SK-N-SH (cell line): ENCODE results near the gene KRT23. TPM values are rescaled to one million over a fixed set of nuclear protein-coding genes. Genes with fewer than 3 reads are reported as not detected.

ENCODE experiments used
- CTCF ChIA-PET: fragments of 300-600, 350-600 bp; formaldehyde crosslinking; extraction: SDS; loops from one replicate; lab custom pipeline; 2021; lab: Yijun Ruan, JAX
- POLR2A ChIA-PET: fragments of 350-600 bp; sonication (Branson Sonifier 250); formaldehyde crosslinking; extraction: SDS; loops from one replicate; lab custom pipeline; 2020; ENCODE audit warnings: antibody characterized with exemption, inconsistent platforms; lab: Yijun Ruan, JAX
- DNase-seq: peaks from one replicate; pipeline ENCODE4 v3.0.0; 2012
- H2AFZ ChIP-seq: fragments of 200-600 bp; sonication (generic); 2 replicates; pipeline ENCODE4 v1.8.1; 2016; ENCODE audit warnings: antibody characterized with exemption, mild to moderate bottlenecking, low read depth
- H3F3A ChIP-seq: fragments of 200-600 bp; sonication (generic); replicated peaks from 2 replicates; pipeline ENCODE3; 2016; ENCODE audit warnings: antibody characterized with exemption, mild to moderate bottlenecking; ENCODE audit not compliant: insufficient read depth
- H3K27ac ChIP-seq, 2 experiments: fragments of 200-500 bp in 1 of 2; fragments of 200-600 bp in 1 of 2; sonication (Bioruptor generic) in 1 of 2; sonication (generic), shearing (Covaris generic) in 1 of 2; 2 replicates each; pipeline versions ENCODE4 v1.5.1 to v1.6.1; 2014 to 2016; ENCODE audit warnings: low read depth in 2 of 2, inconsistent platforms in 1 of 2, low read length in 1 of 2, mild to moderate bottlenecking in 1 of 2, mixed read lengths in 1 of 2
- H3K27me3 ChIP-seq: fragments of 200-600 bp; sonication (generic), shearing (Covaris generic); 2 replicates; pipeline ENCODE4 v1.6.1; 2016; ENCODE audit warnings: mixed run types; ENCODE audit not compliant: insufficient read depth
- H3K36me3 ChIP-seq, 2 experiments: fragments of 200-500 bp in 1 of 2; fragments of 200-600 bp in 1 of 2; sonication (Bioruptor generic) in 1 of 2; sonication (generic) in 1 of 2; replicated peaks in 1 of 2; 2 replicates each; pipeline versions ENCODE3 to v1.5.1; 2014 to 2016; ENCODE audit warnings: low read length in 1 of 2, mild to moderate bottlenecking in 1 of 2; ENCODE audit not compliant: insufficient read depth in 2 of 2, control insufficient read depth in 1 of 2
- H3K4me1 ChIP-seq, 2 experiments: fragments of 200-500 bp in 1 of 2; fragments of 200-600 bp in 1 of 2; sonication (Bioruptor generic) in 1 of 2; sonication (generic), shearing (Covaris generic) in 1 of 2; 2 replicates each; pipeline versions ENCODE4 v1.5.1 to v1.6.1; 2014 to 2016; ENCODE audit warnings: low read depth in 1 of 2, low read length in 1 of 2, mixed run types in 1 of 2; ENCODE audit not compliant: insufficient read depth in 2 of 2, control insufficient read depth in 1 of 2
- H3K4me2 ChIP-seq: fragments of 200-600 bp; sonication (generic), shearing (Covaris generic); 2 replicates; pipeline ENCODE4 v1.6.1; 2017; ENCODE audit warnings: mixed run types
- H3K4me3 ChIP-seq, 2 experiments: fragments of 200-500 bp in 1 of 2; fragments of 200-600 bp in 1 of 2; sonication (Bioruptor generic) in 1 of 2; sonication (generic), shearing (Covaris generic) in 1 of 2; 2 replicates each; pipeline versions ENCODE4 v1.5.1 to v1.8.1; 2014 to 2016; ENCODE audit warnings: low read depth in 2 of 2, inconsistent platforms in 1 of 2, low read length in 1 of 2, mild to moderate bottlenecking in 1 of 2, mixed read lengths in 1 of 2, moderate library complexity in 1 of 2
- H3K79me2 ChIP-seq: fragments of 200-600 bp; sonication (generic); 2 replicates; pipeline ENCODE4 v1.8.1; 2017; ENCODE audit warnings: mild to moderate bottlenecking; ENCODE audit not compliant: insufficient read depth
- H3K9ac ChIP-seq: fragments of 200-600 bp; sonication (generic); 2 replicates; pipeline ENCODE4 v1.6.1; 2017; ENCODE audit warnings: mixed run types
- H3K9me2 ChIP-seq: fragments of 200-600 bp; sonication (generic); 2 replicates; pipeline ENCODE4 v1.6.1; 2017; ENCODE audit warnings: mixed run types
- H3K9me3 ChIP-seq: fragments of 200-600 bp; sonication (generic); 2 replicates; pipeline ENCODE4 v1.6.1; 2017; ENCODE audit warnings: mixed run types, mild to moderate bottlenecking, moderate library complexity
- H4K20me1 ChIP-seq: fragments of 200-600 bp; sonication (generic); 2 replicates; pipeline ENCODE4 v1.6.1; 2017; ENCODE audit warnings: mild to moderate bottlenecking, mixed run types; ENCODE audit not compliant: insufficient read depth
- ELF1 ChIP-seq: IDR thresholded peaks from 2 replicates; pipeline ENCODE4 v1.4.0; 2012
- EP300 ChIP-seq, 2 experiments: IDR thresholded peaks; 2 replicates each; pipeline versions ENCODE4 v1.4.0 to v1.6.1; 2012; ENCODE audit warnings: borderline replicate concordance in 1 of 2, low read depth in 1 of 2, low read length in 1 of 2
- FOXM1 ChIP-seq: IDR thresholded peaks from 2 replicates; pipeline ENCODE4 v1.4.0; 2012; ENCODE audit warnings: low read depth, mild to moderate bottlenecking
- GATA2 ChIP-seq: sonication (generic); formaldehyde crosslinking; IDR thresholded peaks from 2 replicates; pipeline ENCODE4 v1.5.0; 2020; ENCODE audit warnings: mild to moderate bottlenecking, missing genetic modification reagents
- MEF2A ChIP-seq: IDR thresholded peaks from 2 replicates; pipeline ENCODE4 v1.4.0; 2012; ENCODE audit warnings: low read depth, borderline replicate concordance
- NFIC ChIP-seq: IDR thresholded peaks from 2 replicates; pipeline ENCODE4 v1.4.0; 2012; ENCODE audit warnings: borderline replicate concordance
- NRF1 ChIP-seq: IDR thresholded peaks from 2 replicates; pipeline ENCODE4 v1.6.1; 2012; ENCODE audit warnings: low read depth, mild to moderate bottlenecking, low read length
- RAD21 ChIP-seq: IDR thresholded peaks from 2 replicates; pipeline ENCODE4 v1.6.1; 2012; ENCODE audit warnings: mild to moderate bottlenecking, low read length
- RFX5 ChIP-seq: IDR thresholded peaks from 2 replicates; pipeline ENCODE4 v1.6.1; 2012; ENCODE audit warnings: mild to moderate bottlenecking, improper control_type of control experiment, low read length
- SMC3 ChIP-seq: IDR thresholded peaks from 2 replicates; pipeline ENCODE4 v1.6.1; 2012; ENCODE audit warnings: low read depth, low read length, improper control_type of control experiment
- TAF1 ChIP-seq: IDR thresholded peaks from 2 replicates; pipeline ENCODE4 v1.6.1; 2012; ENCODE audit warnings: low read depth, mild to moderate bottlenecking, low read length, moderate library complexity, borderline replicate concordance
- TEAD4 ChIP-seq: IDR thresholded peaks from 2 replicates; pipeline ENCODE4 v1.4.0; 2012; ENCODE audit warnings: mild to moderate bottlenecking, borderline replicate concordance; ENCODE audit not compliant: insufficient read depth
- YY1 ChIP-seq: IDR thresholded peaks from 2 replicates; pipeline ENCODE4 v1.4.0; 2012; ENCODE audit warnings: low read depth, mild to moderate bottlenecking
- WGBS: methylation state at CpG from one replicate; pipeline ENCODE4 v1.1.6; 2017; ENCODE audit warnings: low lambda C conversion rate; 5-methylcytosine and 5-hydroxymethylcytosine counted together
- polyA plus RNA-seq, 3 experiments: library from polyadenylated mRNA; depleted of rRNA; stranded (reverse); fragments of >200 nt; gene quantifications; 2 replicates each; pipeline ENCODE4 v1.2.3, GENCODE V29; 2012
- TF ChIP-seq, protein P1 (sequence below): fragments of 150-350 bp; IDR thresholded peaks from 2 replicates; pipeline ENCODE4 v1.6.1; 2016; ENCODE audit warnings: mild to moderate bottlenecking, low read depth, low read length
- TF ChIP-seq, protein P2 (sequence below): IDR thresholded peaks from 2 replicates; pipeline ENCODE4; 2012
- TF ChIP-seq, protein P3 (sequence below): fragments of 150-350 bp; IDR thresholded peaks from 2 replicates; pipeline ENCODE4 v1.6.1; 2017; ENCODE audit warnings: antibody characterized with exemption, low read length, low read depth, borderline replicate concordance
- TF ChIP-seq, protein P4 (sequence below): IDR thresholded peaks from 2 replicates; pipeline ENCODE4 v1.4.0; 2012; ENCODE audit warnings: low read depth
- TF ChIP-seq, protein P5 (sequence below): IDR thresholded peaks from 2 replicates; pipeline ENCODE4 v1.4.0; 2012; ENCODE audit warnings: low read depth, borderline replicate concordance
- TF ChIP-seq, protein P6 (sequence below): IDR thresholded peaks from 2 replicates; pipeline ENCODE4 v1.4.0; 2012; ENCODE audit warnings: low read depth, borderline replicate concordance

The KRT23 gene
- polyA plus RNA-seq, 1 of the 3 experiments (the other 2 are of a cell fraction), result not detected

- no peak overlapping the region for H3K4me2 ChIP-seq
- H3K9me3 ChIP-seq, result no peaks in the 10 kb centered on the region
- H3K4me3 ChIP-seq, result no peak overlapping the region
- H3F3A ChIP-seq, result peaks cover 4% of the 10 kb centered on the region
- CTCF ChIA-PET, result interaction anchor here (1.4 to 11.9 kb wide), 5 partner anchors 9 to 746 kb away, joined by 4 to 140 read pairs (median 17); no protein-coding TSS in a partner anchor
- peak overlapping the region in 1 of 2 experiments; percentile 77; a peak in 2 of 4 replicates for H3K27ac ChIP-seq
- no peaks in the 10 kb centered on the region for H4K20me1 ChIP-seq
- H3K36me3 ChIP-seq, result no peaks in the 10 kb centered on the region
- H3K27me3 ChIP-seq, result no peaks in the 10 kb centered on the region
- 15% methylated on average over 2 of the region's 2 CpGs for WGBS
- no peak for TF ChIP-seq RFX5
- TF ChIP-seq TEAD4, result no peak
- no peak for TF ChIP-seq NFIC
- TF ChIP-seq YY1, result no peak
- TF ChIP-seq, protein P1, sequence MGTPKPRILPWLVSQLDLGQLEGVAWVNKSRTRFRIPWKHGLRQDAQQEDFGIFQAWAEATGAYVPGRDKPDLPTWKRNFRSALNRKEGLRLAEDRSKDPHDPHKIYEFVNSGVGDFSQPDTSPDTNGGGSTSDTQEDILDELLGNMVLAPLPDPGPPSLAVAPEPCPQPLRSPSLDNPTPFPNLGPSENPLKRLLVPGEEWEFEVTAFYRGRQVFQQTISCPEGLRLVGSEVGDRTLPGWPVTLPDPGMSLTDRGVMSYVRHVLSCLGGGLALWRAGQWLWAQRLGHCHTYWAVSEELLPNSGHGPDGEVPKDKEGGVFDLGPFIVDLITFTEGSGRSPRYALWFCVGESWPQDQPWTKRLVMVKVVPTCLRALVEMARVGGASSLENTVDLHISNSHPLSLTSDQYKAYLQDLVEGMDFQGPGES, result no peak
- TF ChIP-seq NRF1, result no peak
- no peak for TF ChIP-seq ELF1
- TF ChIP-seq, all 33 proteins: peak for 0
- H2AFZ ChIP-seq, result peak overlapping the region; percentile 24; the same call in 1 of the 2 replicates
- H3K4me1 ChIP-seq, result peaks cover 0 to 4% of the 10 kb centered on the region in 2 experiments; a peak in 2 of 4 replicates
- POLR2A ChIA-PET, result no interaction called here
- peak overlapping the region; percentile 21; the same call in 1 of the 2 replicates for H3K9ac ChIP-seq
- no peaks in the 10 kb centered on the region for H3K79me2 ChIP-seq
- no peak for DNase-seq
- H3K9me2 ChIP-seq, result no peaks in the 10 kb centered on the region
Observed at GRCh38 chr17:40915721-40916256, 21.7 kb downstream of the KRT23 start.

DNA sequence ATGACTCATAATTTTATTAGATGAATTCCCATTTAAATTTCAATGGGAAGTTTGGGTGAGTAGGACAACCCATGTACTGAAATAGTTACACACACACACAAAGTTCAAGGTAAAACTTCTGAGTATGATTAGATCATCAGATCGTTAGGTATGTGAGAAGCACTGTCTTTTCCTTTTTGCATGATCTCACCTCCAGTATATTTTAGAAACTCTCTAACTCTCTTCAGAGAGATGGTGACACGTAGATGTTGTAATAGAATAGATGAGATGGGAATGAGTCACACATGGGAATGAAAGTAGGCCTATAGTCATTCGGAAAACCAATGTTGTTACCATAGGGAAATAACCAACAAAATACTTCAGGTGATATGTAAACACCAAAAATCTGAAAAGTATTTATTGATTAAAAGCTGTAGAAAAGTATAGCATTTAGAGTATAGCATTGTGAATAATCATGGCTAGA lies 22.2 kb downstream of the KRT23 start:
- DNase-seq, result no peak
- no peaks in the 10 kb centered on the region for H3K36me3 ChIP-seq
- no peaks in the 10 kb centered on the region for H3K9me3 ChIP-seq
- ChIA-PET POLR2A (no interaction called here), CTCF (interaction anchor here (1.8 to 11.9 kb wide), 5 partner anchors 9 to 751 kb away, joined by 5 to 140 read pairs (median 17); no protein-coding TSS in a partner anchor)
- H4K20me1 ChIP-seq, result no peaks in the 10 kb centered on the region
- peak overlapping the region; percentile 21; the same call in 1 of the 2 replicates for H3K9ac ChIP-seq
- H2AFZ ChIP-seq, result no peak overlapping the region
- peak overlapping the region in 1 of 2 experiments; percentile 77; a peak in 2 of 4 replicates for H3K27ac ChIP-seq
- no peaks in the 10 kb centered on the region for H3K79me2 ChIP-seq
- no peaks in the 10 kb centered on the region for H3K9me2 ChIP-seq
- H3K4me2 ChIP-seq, result no peak overlapping the region
- no peaks in the 10 kb centered on the region for H3K27me3 ChIP-seq
- 3% methylated on average over 3 of the region's 3 CpGs for WGBS
- H3K4me3 ChIP-seq, result no peak overlapping the region
- peaks cover 0 to 8% of the 10 kb centered on the region in 2 experiments; a peak in 2 of 4 replicates for H3K4me1 ChIP-seq
- peaks cover 10% of the 10 kb centered on the region for H3F3A ChIP-seq
- TF ChIP-seq ELF1 (no peak), SMC3 (no peak), EP300 (IDR thresholded peaks at IDR 0.05; ENCODE audit: borderline replicate concordance in 1 of 2, low read depth in 1 of 2, low read length in 1 of 2) (no peak), TAF1 (no peak), YY1 (no peak), RFX5 (no peak), RAD21 (no peak), MEF2A (no peak), GATA2 (CRISPR knock-in tag) (no peak), FOXM1 (no peak)
- TF ChIP-seq, protein P1, result no peak
- TF ChIP-seq, protein P2, sequence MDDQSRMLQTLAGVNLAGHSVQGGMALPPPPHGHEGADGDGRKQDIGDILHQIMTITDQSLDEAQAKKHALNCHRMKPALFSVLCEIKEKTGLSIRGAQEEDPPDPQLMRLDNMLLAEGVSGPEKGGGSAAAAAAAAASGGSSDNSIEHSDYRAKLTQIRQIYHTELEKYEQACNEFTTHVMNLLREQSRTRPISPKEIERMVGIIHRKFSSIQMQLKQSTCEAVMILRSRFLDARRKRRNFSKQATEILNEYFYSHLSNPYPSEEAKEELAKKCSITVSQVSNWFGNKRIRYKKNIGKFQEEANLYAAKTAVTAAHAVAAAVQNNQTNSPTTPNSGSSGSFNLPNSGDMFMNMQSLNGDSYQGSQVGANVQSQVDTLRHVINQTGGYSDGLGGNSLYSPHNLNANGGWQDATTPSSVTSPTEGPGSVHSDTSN, result peak; percentile 31; the same call in 1 of the 2 replicates
- TF ChIP-seq, protein P3, sequence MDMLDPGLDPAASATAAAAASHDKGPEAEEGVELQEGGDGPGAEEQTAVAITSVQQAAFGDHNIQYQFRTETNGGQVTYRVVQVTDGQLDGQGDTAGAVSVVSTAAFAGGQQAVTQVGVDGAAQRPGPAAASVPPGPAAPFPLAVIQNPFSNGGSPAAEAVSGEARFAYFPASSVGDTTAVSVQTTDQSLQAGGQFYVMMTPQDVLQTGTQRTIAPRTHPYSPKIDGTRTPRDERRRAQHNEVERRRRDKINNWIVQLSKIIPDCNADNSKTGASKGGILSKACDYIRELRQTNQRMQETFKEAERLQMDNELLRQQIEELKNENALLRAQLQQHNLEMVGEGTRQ, result no peak
- TF ChIP-seq, protein P4, sequence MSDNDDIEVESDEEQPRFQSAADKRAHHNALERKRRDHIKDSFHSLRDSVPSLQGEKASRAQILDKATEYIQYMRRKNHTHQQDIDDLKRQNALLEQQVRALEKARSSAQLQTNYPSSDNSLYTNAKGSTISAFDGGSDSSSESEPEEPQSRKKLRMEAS, result no peak
- TF ChIP-seq, protein P5, sequence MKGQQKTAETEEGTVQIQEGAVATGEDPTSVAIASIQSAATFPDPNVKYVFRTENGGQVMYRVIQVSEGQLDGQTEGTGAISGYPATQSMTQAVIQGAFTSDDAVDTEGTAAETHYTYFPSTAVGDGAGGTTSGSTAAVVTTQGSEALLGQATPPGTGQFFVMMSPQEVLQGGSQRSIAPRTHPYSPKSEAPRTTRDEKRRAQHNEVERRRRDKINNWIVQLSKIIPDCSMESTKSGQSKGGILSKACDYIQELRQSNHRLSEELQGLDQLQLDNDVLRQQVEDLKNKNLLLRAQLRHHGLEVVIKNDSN, result no peak
- TF ChIP-seq, protein P6, sequence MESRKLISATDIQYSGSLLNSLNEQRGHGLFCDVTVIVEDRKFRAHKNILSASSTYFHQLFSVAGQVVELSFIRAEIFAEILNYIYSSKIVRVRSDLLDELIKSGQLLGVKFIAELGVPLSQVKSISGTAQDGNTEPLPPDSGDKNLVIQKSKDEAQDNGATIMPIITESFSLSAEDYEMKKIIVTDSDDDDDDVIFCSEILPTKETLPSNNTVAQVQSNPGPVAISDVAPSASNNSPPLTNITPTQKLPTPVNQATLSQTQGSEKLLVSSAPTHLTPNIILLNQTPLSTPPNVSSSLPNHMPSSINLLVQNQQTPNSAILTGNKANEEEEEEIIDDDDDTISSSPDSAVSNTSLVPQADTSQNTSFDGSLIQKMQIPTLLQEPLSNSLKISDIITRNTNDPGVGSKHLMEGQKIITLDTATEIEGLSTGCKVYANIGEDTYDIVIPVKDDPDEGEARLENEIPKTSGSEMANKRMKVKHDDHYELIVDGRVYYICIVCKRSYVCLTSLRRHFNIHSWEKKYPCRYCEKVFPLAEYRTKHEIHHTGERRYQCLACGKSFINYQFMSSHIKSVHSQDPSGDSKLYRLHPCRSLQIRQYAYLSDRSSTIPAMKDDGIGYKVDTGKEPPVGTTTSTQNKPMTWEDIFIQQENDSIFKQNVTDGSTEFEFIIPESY, result no peak
